B cell (primary cell): ENCODE data around the gene CAND2. TPM values are rescaled to one million over a fixed set of nuclear protein-coding genes. Genes with fewer than 3 reads are reported as not detected.

Experiments
- ATAC-seq: fragments of 200-7000 bp; cut with Tn5 transposase; one replicate; pipeline ENCODE4 v1.10.0; 2021; ENCODE audit warnings: low read depth, mild to moderate bottlenecking, moderate number of reproducible peaks, moderate library complexity
- CTCF ChIA-PET: fragments of 350-600 bp; sonication (Branson Sonifier 250); formaldehyde crosslinking; loops from one replicate; lab custom pipeline; 2021; ENCODE audit warnings: antibody characterized with exemption, inconsistent platforms; lab: Charles Lee
- POLR2A ChIA-PET: fragments of 350-600 bp; sonication (Branson Sonifier 250); formaldehyde crosslinking; loops from one replicate; lab custom pipeline; 2021; ENCODE audit warnings: antibody characterized with exemption; lab: Charles Lee
- DNase-seq: peaks from one replicate; pipeline ENCODE4 v3.0.0; 2013
- H2AFZ ChIP-seq: 2 replicates; pipeline ENCODE4 v1.6.1; 2012; ENCODE audit warnings: mild to moderate bottlenecking, low read depth, low read length; ENCODE audit not compliant: insufficient read depth, poor library complexity, severe bottlenecking
- H3K27ac ChIP-seq, 2 donors: 1 replicate in 1 of 2; 2 replicates in 1 of 2; pipeline ENCODE4 v1.5.1; 2012 to 2013; ENCODE audit warnings: low read length in 2 of 2, mild to moderate bottlenecking in 2 of 2, moderate library complexity in 1 of 2
- H3K27me3 ChIP-seq, 4 experiments: fragments of 200-600 bp in 1 of 4; sonication (generic) in 1 of 4; replicated peaks in 1 of 4; 1 replicate in 2 of 4; 2 replicates in 2 of 4; pipeline versions ENCODE4 v1.6.1 to v1.7.0; 2013 to 2016; ENCODE audit warnings: low read length in 3 of 4, mild to moderate bottlenecking in 2 of 4, mixed read lengths in 1 of 4, moderate library complexity in 1 of 4; ENCODE audit not compliant: insufficient read depth in 4 of 4, control insufficient read depth in 3 of 4; ENCODE audit errors: control extremely low read depth in 1 of 4
- H3K36me3 ChIP-seq, 2 experiments: replicated peaks in 1 of 2; 1 replicate in 1 of 2; 2 replicates in 1 of 2; pipeline versions ENCODE4 v1.6.1 to v1.7.1; 2013; ENCODE audit warnings: low read length in 1 of 2; ENCODE audit not compliant: insufficient read depth in 2 of 2, control insufficient read depth in 1 of 2; ENCODE audit errors: control extremely low read depth in 1 of 2, extremely low read depth in 1 of 2
- H3K4me1 ChIP-seq, 2 donors: fragments of 200-600 bp in 1 of 2; sonication (generic) in 1 of 2; 1 replicate in 1 of 2; 2 replicates in 1 of 2; pipeline versions ENCODE4 v1.5.1 to v1.6.1; 2013 to 2017; ENCODE audit warnings: low read length in 2 of 2; ENCODE audit not compliant: control insufficient read depth in 2 of 2, insufficient read depth in 2 of 2
- H3K4me2 ChIP-seq: replicated peaks from 2 replicates; pipeline ENCODE3; 2012; ENCODE audit warnings: mild to moderate bottlenecking, low read depth, low read length; ENCODE audit not compliant: poor library complexity, severe bottlenecking
- H3K4me3 ChIP-seq, 5 experiments: fragments of 200-600 bp in 1 of 5; sonication (generic) in 1 of 5; 1 replicate in 3 of 5; 2 replicates in 2 of 5; pipeline versions ENCODE4 v1.5.1 to v1.7.0; 2011 to 2016; ENCODE audit warnings: low read length in 4 of 5, mild to moderate bottlenecking in 4 of 5, low read depth in 2 of 5, control low read depth in 1 of 5, moderate library complexity in 1 of 5; ENCODE audit not compliant: insufficient read depth in 1 of 5; ENCODE audit errors: control extremely low read depth in 1 of 5, extremely low read depth in 1 of 5
- H3K79me2 ChIP-seq: fragments of 200-600 bp; sonication (generic); one replicate; pipeline ENCODE4 v1.6.0; 2016; ENCODE audit warnings: low read length; ENCODE audit not compliant: control insufficient read depth, insufficient read depth
- H3K9ac ChIP-seq: fragments of 200-600 bp; sonication (generic); 2 replicates; pipeline ENCODE4 v1.6.1; 2017; ENCODE audit warnings: mild to moderate bottlenecking, low read length, moderate library complexity
- H3K9me3 ChIP-seq, 3 donors: one replicate each; pipeline versions ENCODE4 v1.6.1 to v1.7.1; 2013; ENCODE audit warnings: low read length in 2 of 3; ENCODE audit not compliant: control insufficient read depth in 2 of 3, insufficient read depth in 1 of 3; ENCODE audit errors: control extremely low read depth in 1 of 3
- H4K20me1 ChIP-seq: 2 replicates; pipeline ENCODE4 v1.6.0; 2012; ENCODE audit warnings: mild to moderate bottlenecking, low read length; ENCODE audit not compliant: insufficient read depth, control insufficient read depth, poor library complexity, severe bottlenecking
- H3K27ac Mint-ChIP-seq: one replicate; pipeline ENCODE4 v1.8.0; 2021; ENCODE audit warnings: mixed read lengths
- H3K27me3 Mint-ChIP-seq: one replicate; pipeline ENCODE4 v1.8.0; 2021; ENCODE audit warnings: mixed read lengths
- H3K4me1 Mint-ChIP-seq: one replicate; pipeline ENCODE4 v1.8.0; 2021; ENCODE audit warnings: mixed read lengths
- H3K4me3 Mint-ChIP-seq: one replicate; pipeline ENCODE4 v1.8.0; 2021; ENCODE audit warnings: mixed read lengths
- H3K9me3 Mint-ChIP-seq: one replicate; pipeline ENCODE4 v1.8.0; 2022; ENCODE audit warnings: mixed read lengths; ENCODE audit not compliant: insufficient read depth
- EZH2 ChIP-seq: IDR thresholded peaks from 2 replicates; pipeline ENCODE4 v1.6.1; 2012; ENCODE audit warnings: borderline replicate concordance, low read depth, mild to moderate bottlenecking, moderate library complexity, low read length; ENCODE audit not compliant: insufficient read depth, poor library complexity, severe bottlenecking
- WGBS: methylation state at CpG from one replicate; pipeline ENCODE4 v1.1.5; 2013; ENCODE audit warnings: missing lambda C conversion rate; ENCODE audit not compliant: insufficient coverage; 5-methylcytosine and 5-hydroxymethylcytosine counted together
- intact Hi-C: fragments of 100-400 bp; cut with micrococcal nuclease; formaldehyde crosslinking; loops from one replicate; pipeline ENCODE4 v1.10.0; 2022
- polyA plus RNA-seq: library from polyadenylated mRNA; depleted of rRNA; stranded (reverse); fragments of >200 nt; gene quantifications from 2 replicates; pipeline ENCODE4 v1.2.3, GENCODE V29; 2012
- total RNA-seq, 2 donors: library from RNA; stranded (reverse); fragments of 120-200 nt in 1 of 2; gene quantifications; 1 replicate in 1 of 2; 2 replicates in 1 of 2; pipeline versions ENCODE4 v1.2.3 to v1.2.4, GENCODE V29; 2013 to 2022
- TF ChIP-seq, protein P1 (sequence below): fragments of 200-600 bp; IDR thresholded peaks from one replicate; pipeline ENCODE4 v1.8.0; 2022; ENCODE audit warnings: antibody characterized with exemption, mild to moderate bottlenecking

The CAND2 gene
- total and polyA plus RNA-seq, 2 donors (not counting 1 experiment from before 2014, with no cell fraction given) = 0.34 to 1.9 TPM

DNA sequence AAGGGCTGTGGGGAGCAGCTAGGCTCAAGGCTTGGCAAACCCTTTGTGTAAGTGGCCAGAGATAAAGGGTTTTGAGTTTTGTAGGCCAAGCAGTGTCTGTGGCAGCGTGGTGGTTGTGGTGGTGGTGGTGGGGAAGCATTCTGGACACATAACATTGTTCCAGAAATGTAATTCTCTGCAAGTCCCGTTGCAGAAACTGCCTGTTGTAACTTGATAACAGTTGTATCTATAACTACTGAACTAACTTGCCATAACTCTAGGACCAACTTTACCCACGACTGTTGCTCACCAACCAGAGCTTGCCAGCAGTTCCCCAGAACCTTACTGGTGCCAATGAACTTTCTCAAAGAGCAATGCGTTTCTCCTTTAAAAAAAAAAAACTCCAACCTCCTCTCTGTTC lies 19.3 kb upstream of the CAND2 start:
- no peak overlapping the region for H2AFZ ChIP-seq
- CTCF ChIA-PET = no interaction called here

DNA sequence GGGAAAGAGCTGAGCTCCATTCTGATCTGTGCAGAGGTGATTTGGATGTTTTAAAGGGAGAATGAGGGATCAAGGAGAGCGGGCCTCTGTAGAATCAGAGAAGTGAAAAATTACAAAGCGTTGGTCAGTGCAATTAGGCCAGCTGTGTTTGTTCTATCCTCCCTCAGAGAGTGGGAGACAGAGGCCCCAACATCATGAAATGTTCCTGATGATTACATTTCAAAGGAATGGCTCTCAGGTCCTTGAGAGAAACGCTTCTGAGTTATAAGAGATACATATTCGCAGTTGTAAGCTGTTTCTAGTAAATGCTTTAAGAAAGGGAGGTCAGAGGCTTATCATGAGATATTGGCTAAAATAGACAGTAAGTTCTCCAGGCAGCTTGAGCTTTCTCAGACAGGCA lies 15.7 kb upstream of the CAND2 start:
- TF ChIP-seq, protein P1, sequence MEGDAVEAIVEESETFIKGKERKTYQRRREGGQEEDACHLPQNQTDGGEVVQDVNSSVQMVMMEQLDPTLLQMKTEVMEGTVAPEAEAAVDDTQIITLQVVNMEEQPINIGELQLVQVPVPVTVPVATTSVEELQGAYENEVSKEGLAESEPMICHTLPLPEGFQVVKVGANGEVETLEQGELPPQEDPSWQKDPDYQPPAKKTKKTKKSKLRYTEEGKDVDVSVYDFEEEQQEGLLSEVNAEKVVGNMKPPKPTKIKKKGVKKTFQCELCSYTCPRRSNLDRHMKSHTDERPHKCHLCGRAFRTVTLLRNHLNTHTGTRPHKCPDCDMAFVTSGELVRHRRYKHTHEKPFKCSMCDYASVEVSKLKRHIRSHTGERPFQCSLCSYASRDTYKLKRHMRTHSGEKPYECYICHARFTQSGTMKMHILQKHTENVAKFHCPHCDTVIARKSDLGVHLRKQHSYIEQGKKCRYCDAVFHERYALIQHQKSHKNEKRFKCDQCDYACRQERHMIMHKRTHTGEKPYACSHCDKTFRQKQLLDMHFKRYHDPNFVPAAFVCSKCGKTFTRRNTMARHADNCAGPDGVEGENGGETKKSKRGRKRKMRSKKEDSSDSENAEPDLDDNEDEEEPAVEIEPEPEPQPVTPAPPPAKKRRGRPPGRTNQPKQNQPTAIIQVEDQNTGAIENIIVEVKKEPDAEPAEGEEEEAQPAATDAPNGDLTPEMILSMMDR = no peak
- TF ChIP-seq EZH2 = no peak
- Mint-ChIP-seq H3K27ac (no peak overlapping the region), H3K27me3 (peaks cover 43% of the 10 kb centered on the region), H3K9me3 (no peaks in the 10 kb centered on the region), H3K4me1 (no peaks in the 10 kb centered on the region), H3K4me3 (no peak overlapping the region)
- Histone ChIP-seq H3K4me1 (no peaks in the 10 kb centered on the region), H3K4me3 (no peak overlapping the region), H3K4me2 (no peak overlapping the region), H3K79me2 (no peaks in the 10 kb centered on the region), H3K9me3 (no peaks in the 10 kb centered on the region), H2AFZ (no peak overlapping the region), H4K20me1 (no peaks in the 10 kb centered on the region), H3K27me3 (peaks cover 0 to 18% (median under 1%) of the 10 kb centered on the region in 4 experiments), H3K36me3 (no peaks in the 10 kb centered on the region), H3K27ac (no peak overlapping the region), H3K9ac (no peak overlapping the region)
- intact Hi-C loops = no loop called here
- ChIA-PET POLR2A (no interaction called here), CTCF (no interaction called here)
- no peak for DNase-seq
- no peak for ATAC-seq
- 71% methylated on average over 3 of the region's 4 CpGs for WGBS

More for the DNA sequence above, 19.3 kb upstream of the CAND2 start:
- no peak overlapping the region for H3K4me3 Mint-ChIP-seq
- H4K20me1 ChIP-seq = no peaks in the 10 kb centered on the region
- H3K36me3 ChIP-seq = no peaks in the 10 kb centered on the region
- H3K27ac Mint-ChIP-seq = no peak overlapping the region
- H3K4me3 ChIP-seq = no peak overlapping the region
- no peak overlapping the region for H3K4me2 ChIP-seq
- DNase-seq = no peak
- 70% methylated on average over 2 of the region's 4 CpGs for WGBS
- no peaks in the 10 kb centered on the region for H3K79me2 ChIP-seq
- peaks cover 0 to 21% (median 15%) of the 10 kb centered on the region in 3 donors for H3K9me3 ChIP-seq
- H3K9me3 Mint-ChIP-seq = no peaks in the 10 kb centered on the region
- intact Hi-C loops = no loop called here
- peaks cover 0 to 20% (median 0%) of the 10 kb centered on the region in 4 experiments for H3K27me3 ChIP-seq
- no peak for ATAC-seq
- POLR2A ChIA-PET = no interaction called here
- TF ChIP-seq EZH2 = no peak
- TF ChIP-seq, protein P1 = no peak
- no peak overlapping the region for H3K9ac ChIP-seq
- H3K4me1 ChIP-seq = peaks cover 0 to 5% of the 10 kb centered on the region in 2 donors
- H3K27ac ChIP-seq = no peak overlapping the region
- peaks cover 10% of the 10 kb centered on the region for H3K4me1 Mint-ChIP-seq
- H3K27me3 Mint-ChIP-seq = peaks cover 21% of the 10 kb centered on the region
